Stimulated activated CD8-positive, alpha-beta memory T cell treated with anti-CD3 and anti-CD28 coated beads, Interleukin-7, amount 100 ng/mL, for 24 hours (primary cell): ENCODE measurements around the gene PPFIA1.

Experiments
- DNase-seq: peaks from one replicate; pipeline ENCODE4 v3.0.0-alpha.2; 2020; ENCODE audit warnings: low read depth

Gene PPFIA1

DNA sequence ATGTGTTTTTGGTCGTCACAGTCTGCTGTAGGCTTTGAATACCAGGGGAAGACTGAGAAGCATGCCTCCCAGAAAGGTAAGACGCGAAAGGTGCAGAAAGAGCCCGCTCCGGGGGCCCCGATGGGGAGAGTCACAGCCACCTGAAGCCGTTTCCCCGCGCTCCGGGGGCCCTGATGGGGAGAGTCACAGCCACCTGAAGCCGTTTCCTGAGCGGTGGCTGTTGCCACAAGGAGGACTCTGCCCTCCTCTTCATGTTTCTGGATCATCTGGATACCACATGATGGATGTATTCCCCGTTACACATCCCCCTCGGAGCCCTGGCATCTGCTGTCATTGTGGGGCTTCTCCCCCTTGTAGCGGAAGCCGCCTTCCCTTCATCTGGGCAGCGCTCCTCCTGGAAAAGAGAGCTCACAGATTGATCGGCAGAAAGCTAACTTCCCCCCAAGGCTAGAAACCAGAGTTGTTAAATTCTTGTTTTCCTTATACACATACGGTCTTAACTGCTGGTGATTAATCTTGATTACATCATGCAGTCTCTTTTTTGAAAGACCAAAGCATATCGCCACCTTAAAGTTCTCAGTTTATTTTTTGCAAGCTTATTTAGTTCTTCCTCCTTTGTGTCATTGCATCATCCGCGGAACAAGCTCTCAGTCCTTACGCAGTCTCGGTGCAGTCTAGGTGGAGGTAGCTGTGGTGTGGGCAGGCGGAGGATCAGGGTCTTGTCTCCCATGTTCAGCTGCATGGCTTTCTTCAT, 145.3 kb downstream of the PPFIA1 start:
- DNase-seq: no peak

GRCh38 chr11:70416881-70417280, 146.4 kb downstream of the PPFIA1 start:
- no peak for DNase-seq

- DNase-seq: no peak
Measured at GRCh38 chr11:70418130-70418529, 147.6 kb downstream of the PPFIA1 start.

GRCh38 chr11:70419307-70420007, 149.0 kb downstream of the PPFIA1 start:
- no peak for DNase-seq

GRCh38 chr11:70420008-70420464, 149.5 kb downstream of the PPFIA1 start:
- no peak for DNase-seq

DNA sequence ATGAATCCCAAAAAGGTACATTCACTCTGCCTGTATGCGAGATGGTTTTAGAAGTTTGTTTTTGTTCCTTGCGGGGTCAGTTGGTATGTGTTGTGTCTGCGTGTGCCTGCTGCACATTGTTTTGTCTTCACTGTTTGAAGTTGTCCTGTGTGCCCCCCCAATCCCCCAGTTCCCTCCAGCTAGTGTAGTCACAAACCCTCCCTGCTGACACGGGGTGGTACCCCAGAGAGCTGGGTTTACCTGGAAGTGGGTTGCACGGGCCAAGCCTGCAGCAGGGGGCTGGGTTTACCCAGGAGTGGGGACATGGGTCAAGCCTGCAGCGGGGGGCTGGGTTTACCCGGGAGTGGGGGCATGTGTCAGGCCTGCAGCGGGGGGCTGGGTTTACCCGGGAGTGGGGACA, 150.0 kb downstream of the PPFIA1 start:
- DNase-seq: no peak

DNA sequence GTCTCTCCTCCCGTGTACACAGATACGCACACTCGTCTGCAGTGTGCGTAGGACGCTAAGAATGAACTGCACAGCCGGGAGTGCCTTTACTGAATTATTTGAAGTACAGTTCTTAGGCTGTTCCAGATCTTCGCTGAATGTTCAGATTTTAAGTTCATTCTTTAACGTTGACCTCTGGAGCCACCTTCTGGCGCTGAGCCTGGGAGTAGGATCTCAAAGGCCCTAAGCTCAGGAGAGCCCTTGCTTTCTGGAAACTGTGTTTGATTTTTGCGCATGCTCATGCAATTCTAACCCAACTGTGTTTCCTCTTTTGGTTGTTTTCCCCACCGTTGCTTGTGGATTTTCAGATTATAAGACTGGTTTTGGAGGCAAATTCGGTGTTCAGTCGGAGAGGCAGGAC, 150.6 kb downstream of the PPFIA1 start:
- no peak for DNase-seq

DNA sequence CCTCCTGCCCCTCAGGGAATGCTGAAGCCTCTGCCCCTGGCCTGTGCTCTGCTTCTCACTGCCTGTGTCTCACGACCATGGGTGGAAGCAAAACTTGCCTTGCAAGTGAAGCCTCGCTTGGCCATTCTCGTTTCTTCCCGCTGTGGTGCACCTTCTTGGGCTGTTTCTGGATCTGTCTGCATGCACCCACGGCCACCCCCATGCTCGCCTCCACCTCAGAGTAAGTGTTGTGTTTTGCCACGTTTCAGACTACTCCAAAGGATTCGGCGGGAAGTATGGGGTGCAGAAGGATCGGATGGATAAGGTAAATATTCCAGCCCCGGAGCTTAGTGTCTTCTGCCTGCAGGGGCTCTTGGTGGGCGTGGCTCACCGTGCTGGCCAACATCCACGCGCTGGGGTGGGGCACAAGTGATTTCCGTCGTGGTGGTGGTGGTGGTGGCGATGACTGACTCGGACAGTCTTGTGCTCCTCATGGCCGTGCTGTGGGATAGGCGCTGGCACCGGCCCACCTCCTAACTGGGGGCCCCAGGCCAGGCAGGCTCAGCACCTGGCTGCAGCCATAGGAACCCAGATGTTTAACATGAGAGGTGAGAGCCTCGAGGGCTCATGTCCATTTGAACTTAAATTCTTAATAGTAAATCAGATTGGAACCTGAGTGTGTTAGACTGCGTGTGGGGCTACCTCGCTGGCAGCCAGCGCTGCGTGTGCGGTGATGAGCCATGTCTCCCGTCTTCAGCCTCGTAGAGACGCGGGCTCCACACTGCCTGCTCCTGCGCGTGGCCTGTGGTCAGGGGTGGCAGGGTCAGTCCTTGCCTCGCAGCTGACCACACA, 152.4 kb downstream of the PPFIA1 start:
- no peak for DNase-seq

DNA sequence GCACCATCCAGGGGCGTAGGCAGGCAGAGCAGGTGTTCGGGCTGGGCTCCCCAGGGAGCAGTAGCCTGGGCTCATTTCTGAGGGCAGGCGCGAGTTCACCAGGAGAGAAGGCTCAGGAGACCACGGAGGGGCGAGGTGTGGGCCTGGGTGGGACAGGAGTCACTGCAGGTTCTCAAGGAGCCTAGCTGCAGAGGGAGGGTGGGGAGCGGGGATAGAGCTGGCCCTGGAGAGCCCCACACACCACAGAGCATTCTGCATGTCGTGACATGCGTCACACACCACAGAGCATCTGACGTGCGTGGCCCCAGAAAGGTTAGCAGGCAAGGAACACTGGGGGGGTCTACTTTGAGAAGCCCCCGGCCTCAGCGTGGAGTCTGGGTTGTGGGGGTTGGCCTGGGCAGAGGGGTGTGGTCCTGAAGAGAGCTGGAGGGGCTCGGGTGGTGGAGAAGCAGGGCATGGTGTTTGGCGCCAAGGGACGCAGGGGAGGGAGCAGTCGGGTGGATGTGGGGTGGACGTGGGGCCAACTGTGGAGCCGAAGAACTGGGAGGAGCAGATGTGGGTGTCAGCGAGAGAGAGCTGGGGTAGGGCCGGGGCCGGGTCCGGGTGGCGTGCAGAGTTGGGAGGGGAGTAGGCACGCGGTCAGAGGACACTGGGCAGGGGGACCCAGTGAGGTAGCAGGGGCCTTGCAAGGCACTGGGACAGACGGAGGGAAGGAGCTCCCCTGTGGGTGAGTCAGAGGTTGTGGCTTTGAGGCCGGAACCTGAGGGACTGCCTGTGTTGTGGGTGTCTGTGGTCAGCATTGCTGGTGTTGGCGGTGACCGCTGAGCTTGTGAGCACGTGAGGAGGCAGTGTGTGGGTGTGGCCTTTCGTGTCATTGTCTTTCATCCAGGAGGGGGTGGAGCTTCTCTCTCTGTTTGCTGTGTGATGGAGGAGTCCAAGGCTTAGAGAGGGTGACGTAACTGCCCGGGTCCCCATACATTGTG, 153.3 kb downstream of the PPFIA1 start:
- peak; percentile 14 for DNase-seq

GRCh38 chr11:70424765-70425344, 154.4 kb downstream of the PPFIA1 start:
- no peak for DNase-seq

DNA sequence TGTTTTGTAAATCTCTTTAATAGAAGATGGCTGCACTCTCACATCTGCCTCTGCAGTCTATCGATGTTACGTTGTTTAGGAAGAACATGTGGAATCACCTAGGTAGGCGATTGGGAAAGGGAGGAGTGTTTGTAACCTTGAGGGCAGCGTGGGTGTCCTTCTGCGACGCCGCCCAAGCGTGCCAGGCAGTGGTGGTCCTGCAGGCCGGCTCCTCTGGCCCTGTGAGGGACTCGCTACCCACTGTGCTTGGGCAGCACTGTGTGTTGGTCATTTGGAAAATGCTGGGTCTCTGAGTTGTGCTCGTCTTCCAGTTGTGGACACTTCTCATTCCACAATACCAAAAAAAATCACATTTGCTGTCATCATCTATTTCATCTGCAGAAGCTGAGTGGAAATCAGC, 156.9 kb downstream of the PPFIA1 start:
- no peak for DNase-seq

GRCh38 chr11:70428701-70429427, 158.4 kb downstream of the PPFIA1 start:
- DNase-seq: no peak

GRCh38 chr11:70429428-70429705, 158.9 kb downstream of the PPFIA1 start:
- DNase-seq: no peak

DNA sequence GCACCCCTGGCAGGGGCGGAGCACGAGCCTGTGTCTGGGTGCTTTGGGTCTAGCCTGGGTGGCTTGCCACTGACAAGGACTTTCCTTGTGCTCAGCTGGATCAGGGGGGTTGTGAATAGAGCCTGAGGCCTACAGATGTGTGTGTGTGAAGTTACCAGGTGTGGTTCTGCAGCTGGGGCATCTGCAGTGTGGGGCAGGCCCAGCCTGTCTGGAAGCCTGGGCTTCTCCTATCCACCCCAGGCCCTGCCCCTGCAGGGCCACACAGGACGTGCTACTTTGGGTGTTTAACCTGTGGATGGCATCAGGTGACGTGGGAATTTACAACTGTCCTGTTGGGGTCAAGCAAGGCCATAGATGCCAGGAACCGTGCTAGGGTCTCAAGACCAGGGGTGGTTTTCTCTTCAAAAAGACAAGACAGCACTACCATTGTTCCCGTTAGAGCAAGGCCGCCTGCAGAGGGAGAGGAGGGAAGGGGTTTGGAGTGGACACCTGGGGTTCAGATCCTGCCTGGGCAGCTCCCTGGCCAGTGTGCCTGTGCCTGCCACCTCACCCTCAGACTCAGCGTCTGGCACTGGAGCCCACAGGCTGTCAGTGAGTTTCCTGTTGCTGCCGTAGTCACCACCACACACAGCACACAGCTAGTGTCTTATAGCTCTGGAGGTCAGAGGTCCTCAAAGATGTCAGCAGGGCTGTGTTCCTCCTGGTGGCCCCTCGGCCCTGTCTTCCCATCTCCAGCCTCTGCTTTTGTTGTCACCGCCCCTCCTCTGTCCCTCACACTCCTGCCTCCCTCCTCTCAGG, 159.4 kb downstream of the PPFIA1 start:
- no peak for DNase-seq

- DNase-seq: no peak
Measured at GRCh38 chr11:70430671-70431574, 160.4 kb downstream of the PPFIA1 start.

DNA sequence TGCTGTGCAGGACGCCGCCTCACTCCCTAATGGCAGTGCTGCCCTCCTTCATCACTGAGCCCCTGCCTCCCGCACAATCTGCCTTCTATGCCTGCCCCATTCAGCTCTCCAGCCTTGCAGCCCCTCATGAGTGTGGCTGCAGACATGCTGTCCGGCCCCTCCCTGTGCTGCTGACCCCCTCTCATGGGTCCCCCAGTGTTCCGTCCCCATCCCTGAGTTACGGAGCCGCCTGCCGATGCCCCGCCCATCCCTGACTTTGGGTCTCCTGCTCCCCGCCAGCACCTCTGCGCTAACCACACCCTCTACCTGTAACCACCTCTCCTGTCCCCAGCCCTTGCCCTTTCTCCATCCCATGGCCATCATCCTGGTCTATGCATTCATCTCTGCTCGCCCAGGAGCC, 161.1 kb downstream of the PPFIA1 start:
- no peak for DNase-seq

DNA sequence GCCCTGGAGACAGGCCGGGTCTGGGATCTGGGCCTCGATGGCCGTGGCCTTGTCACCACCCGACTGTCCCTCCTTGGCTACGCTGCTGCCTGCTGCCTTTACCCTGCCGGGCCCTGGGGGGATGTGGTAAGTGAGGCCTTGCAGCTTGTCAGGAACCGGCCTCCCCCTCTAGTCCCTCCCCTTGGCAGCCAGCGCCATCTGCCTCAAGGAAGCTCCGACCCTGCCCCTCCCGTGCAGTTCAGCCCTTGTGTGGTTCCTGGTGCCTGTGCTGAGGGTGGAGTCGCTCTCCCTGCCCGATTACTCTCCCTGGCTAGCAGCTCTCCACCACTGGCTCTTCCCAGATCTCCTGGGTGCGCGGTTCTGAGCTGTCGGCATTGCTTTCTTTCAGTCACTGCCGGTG, 161.6 kb downstream of the PPFIA1 start:
- DNase-seq: no peak

DNA sequence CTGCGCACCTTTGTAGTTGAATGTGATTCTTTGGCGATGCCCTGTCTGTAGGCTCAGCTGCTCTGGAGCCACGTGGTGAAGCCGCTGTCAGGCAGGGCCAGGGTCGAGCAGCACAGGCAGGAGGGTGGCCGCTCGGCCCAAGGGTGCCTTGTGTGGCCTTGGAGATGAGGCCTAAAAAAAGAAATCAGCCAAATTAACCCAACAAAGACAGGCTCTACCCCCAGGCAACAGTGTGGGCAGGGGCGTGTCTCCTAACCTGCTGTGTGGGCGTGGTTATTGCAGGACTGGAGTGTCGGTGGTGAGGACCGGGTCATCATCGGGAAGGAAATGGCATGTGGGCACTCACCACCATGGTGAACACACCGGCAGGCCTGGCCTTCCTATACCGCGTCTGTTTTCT, 162.1 kb downstream of the PPFIA1 start:
- no peak for DNase-seq

DNA sequence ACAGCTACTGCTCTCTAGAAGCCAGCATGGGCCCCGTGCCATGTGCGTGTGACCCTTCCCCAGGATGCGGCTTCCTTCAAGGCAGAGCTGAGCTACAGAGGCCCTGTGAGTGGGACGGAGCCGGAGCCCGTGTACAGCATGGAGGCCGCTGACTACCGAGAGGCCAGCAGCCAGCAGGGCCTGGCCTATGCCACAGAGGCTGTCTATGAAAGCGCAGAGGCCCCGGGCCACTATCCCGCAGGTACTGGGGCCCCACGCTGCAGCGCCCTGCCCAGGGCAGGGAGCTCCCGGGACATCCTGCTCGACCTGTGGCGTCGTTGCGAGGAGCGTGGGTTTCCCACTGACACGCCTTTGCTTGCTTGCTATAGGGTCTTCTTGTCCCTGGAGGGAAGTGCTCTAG, 162.5 kb downstream of the PPFIA1 start:
- no peak for DNase-seq
